ENCODE data around the gene S100A9. TPM values are rescaled to one million over a fixed set of nuclear protein-coding genes. Genes with fewer than 3 reads are reported as not detected.

S100A9 gene
- polyA plus RNA-seq, 1 donor from 2014 or later, result not detected

DNA sequence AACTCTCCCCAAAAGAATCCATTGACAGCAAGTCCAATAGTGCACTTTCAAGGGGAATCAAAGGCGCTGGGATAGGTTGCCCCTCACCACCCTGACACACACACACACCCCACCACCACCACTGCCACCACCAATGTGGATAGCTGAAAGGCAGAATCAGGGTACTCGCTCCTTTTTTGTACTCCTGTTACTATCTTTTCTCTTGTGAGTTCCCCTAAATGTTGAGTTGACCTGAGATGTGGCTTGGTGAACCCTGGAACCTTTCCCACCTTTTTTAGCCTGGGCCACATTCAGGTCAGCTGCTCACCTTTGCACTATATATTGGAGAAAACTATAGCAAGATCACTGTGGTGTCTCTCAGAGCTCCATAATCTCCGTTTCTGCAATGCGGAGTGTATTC, 29.3 kb downstream of the S100A9 start:
- Histone ChIP-seq H4K20me1 (ENCODE audit: insufficient read depth) (no peaks in the 10 kb centered on the region), H3K9me2 (ENCODE audit: insufficient read depth, low read length) (no peaks in the 10 kb centered on the region), H3K9me3 (ENCODE audit: low read length) (peaks cover 3% of the 10 kb centered on the region), H3K9ac (ENCODE audit: low read length) (no peak overlapping the region), H3K79me2 (replicated peaks; ENCODE audit: insufficient read depth, low read length) (no peaks in the 10 kb centered on the region), H2AFZ (ENCODE audit: low read depth, low read length) (no peak overlapping the region), H3F3A (ENCODE audit: insufficient read depth, low read length, poor library complexity, severe bottlenecking) (no peaks in the 10 kb centered on the region), H3K27me3 (ENCODE audit: insufficient read depth, low read depth, low read length) (no peaks in the 10 kb centered on the region), H3K4me3 (ENCODE audit: low read length) (no peak overlapping the region), H3K4me2 (ENCODE audit: low read length) (no peak overlapping the region), H3K36me3 (ENCODE audit: insufficient read depth, low read length) (no peaks in the 10 kb centered on the region), H3K27ac (ENCODE audit: low read length) (no peak overlapping the region)
- TF ChIP-seq, protein P1, sequence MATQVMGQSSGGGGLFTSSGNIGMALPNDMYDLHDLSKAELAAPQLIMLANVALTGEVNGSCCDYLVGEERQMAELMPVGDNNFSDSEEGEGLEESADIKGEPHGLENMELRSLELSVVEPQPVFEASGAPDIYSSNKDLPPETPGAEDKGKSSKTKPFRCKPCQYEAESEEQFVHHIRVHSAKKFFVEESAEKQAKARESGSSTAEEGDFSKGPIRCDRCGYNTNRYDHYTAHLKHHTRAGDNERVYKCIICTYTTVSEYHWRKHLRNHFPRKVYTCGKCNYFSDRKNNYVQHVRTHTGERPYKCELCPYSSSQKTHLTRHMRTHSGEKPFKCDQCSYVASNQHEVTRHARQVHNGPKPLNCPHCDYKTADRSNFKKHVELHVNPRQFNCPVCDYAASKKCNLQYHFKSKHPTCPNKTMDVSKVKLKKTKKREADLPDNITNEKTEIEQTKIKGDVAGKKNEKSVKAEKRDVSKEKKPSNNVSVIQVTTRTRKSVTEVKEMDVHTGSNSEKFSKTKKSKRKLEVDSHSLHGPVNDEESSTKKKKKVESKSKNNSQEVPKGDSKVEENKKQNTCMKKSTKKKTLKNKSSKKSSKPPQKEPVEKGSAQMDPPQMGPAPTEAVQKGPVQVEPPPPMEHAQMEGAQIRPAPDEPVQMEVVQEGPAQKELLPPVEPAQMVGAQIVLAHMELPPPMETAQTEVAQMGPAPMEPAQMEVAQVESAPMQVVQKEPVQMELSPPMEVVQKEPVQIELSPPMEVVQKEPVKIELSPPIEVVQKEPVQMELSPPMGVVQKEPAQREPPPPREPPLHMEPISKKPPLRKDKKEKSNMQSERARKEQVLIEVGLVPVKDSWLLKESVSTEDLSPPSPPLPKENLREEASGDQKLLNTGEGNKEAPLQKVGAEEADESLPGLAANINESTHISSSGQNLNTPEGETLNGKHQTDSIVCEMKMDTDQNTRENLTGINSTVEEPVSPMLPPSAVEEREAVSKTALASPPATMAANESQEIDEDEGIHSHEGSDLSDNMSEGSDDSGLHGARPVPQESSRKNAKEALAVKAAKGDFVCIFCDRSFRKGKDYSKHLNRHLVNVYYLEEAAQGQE (IDR thresholded peaks at IDR 0.05; ENCODE audit: borderline replicate concordance), result no peak
- no peak for TF ChIP-seq EP300 (conservative IDR thresholded peaks at IDR 0.05; ENCODE audit: poor library complexity, severe bottlenecking)
- no peak for TF ChIP-seq MXI1 (conservative IDR thresholded peaks at IDR 0.05; ENCODE audit: poor library complexity, severe bottlenecking)
- no peak for TF ChIP-seq RAD21 (conservative IDR thresholded peaks at IDR 0.05)
- no peak for TF ChIP-seq TAF1 (IDR thresholded peaks at IDR 0.05; ENCODE audit: low read depth)
- TF ChIP-seq SMC3 (conservative IDR thresholded peaks at IDR 0.05; ENCODE audit: poor library complexity), result no peak
- no peak for TF ChIP-seq EZH2 (IDR thresholded peaks at IDR 0.05; ENCODE audit: borderline replicate concordance, insufficient read depth, low read length, poor library complexity, severe bottlenecking)
- TF ChIP-seq POLR2AphosphoS5 (IDR thresholded peaks at IDR 0.05), result no peak
- TF ChIP-seq, protein P2, sequence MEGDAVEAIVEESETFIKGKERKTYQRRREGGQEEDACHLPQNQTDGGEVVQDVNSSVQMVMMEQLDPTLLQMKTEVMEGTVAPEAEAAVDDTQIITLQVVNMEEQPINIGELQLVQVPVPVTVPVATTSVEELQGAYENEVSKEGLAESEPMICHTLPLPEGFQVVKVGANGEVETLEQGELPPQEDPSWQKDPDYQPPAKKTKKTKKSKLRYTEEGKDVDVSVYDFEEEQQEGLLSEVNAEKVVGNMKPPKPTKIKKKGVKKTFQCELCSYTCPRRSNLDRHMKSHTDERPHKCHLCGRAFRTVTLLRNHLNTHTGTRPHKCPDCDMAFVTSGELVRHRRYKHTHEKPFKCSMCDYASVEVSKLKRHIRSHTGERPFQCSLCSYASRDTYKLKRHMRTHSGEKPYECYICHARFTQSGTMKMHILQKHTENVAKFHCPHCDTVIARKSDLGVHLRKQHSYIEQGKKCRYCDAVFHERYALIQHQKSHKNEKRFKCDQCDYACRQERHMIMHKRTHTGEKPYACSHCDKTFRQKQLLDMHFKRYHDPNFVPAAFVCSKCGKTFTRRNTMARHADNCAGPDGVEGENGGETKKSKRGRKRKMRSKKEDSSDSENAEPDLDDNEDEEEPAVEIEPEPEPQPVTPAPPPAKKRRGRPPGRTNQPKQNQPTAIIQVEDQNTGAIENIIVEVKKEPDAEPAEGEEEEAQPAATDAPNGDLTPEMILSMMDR (IDR thresholded peaks at IDR 0.05; ENCODE audit: poor library complexity, severe bottlenecking), result no peak

DNA sequence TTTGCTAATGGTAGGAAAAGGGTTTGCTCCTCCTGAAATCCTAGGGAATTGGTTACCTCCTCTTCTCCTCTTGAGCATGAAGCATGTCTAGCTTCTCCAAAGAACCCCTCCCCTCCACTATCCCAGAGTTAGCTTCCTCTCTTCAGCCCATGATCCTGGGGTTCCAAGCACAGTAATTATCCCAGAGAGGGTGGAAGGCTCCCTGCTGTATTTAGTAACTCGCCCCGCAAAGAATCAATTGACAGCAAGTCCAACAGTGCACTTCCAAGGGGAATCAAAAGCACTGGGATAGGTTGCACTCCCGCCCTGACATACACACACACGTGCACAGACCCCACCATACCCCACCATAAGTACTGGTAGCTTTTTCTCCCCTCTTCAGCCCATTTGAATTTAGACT, 30.1 kb downstream of the S100A9 start:
- Histone ChIP-seq H4K20me1 (ENCODE audit: insufficient read depth) (no peaks in the 10 kb centered on the region), H3K27me3 (ENCODE audit: insufficient read depth, low read depth, low read length) (no peaks in the 10 kb centered on the region), H3K36me3 (ENCODE audit: insufficient read depth, low read length) (no peaks in the 10 kb centered on the region), H3K4me2 (ENCODE audit: low read length) (no peak overlapping the region), H3K27ac (ENCODE audit: low read length) (no peak overlapping the region), H2AFZ (ENCODE audit: low read depth, low read length) (no peak overlapping the region), H3K4me3 (ENCODE audit: low read length) (no peak overlapping the region), H3K9ac (ENCODE audit: low read length) (no peak overlapping the region), H3K9me2 (ENCODE audit: insufficient read depth, low read length) (no peaks in the 10 kb centered on the region), H3K9me3 (ENCODE audit: low read length) (peaks cover 2% of the 10 kb centered on the region), H3K79me2 (replicated peaks; ENCODE audit: insufficient read depth, low read length) (no peaks in the 10 kb centered on the region), H3F3A (ENCODE audit: insufficient read depth, low read length, poor library complexity, severe bottlenecking) (no peaks in the 10 kb centered on the region)
- no peak for TF ChIP-seq MXI1 (conservative IDR thresholded peaks at IDR 0.05; ENCODE audit: poor library complexity, severe bottlenecking)
- TF ChIP-seq, protein P2 (IDR thresholded peaks at IDR 0.05; ENCODE audit: poor library complexity, severe bottlenecking), result no peak
- TF ChIP-seq EZH2 (IDR thresholded peaks at IDR 0.05; ENCODE audit: borderline replicate concordance, insufficient read depth, low read length, poor library complexity, severe bottlenecking), result no peak
- TF ChIP-seq TAF1 (IDR thresholded peaks at IDR 0.05; ENCODE audit: low read depth), result no peak
- TF ChIP-seq SMC3 (conservative IDR thresholded peaks at IDR 0.05; ENCODE audit: poor library complexity), result no peak
- no peak for TF ChIP-seq RAD21 (conservative IDR thresholded peaks at IDR 0.05)
- TF ChIP-seq POLR2AphosphoS5 (IDR thresholded peaks at IDR 0.05), result no peak
- TF ChIP-seq, protein P1 (IDR thresholded peaks at IDR 0.05; ENCODE audit: borderline replicate concordance), result no peak
- no peak for TF ChIP-seq EP300 (conservative IDR thresholded peaks at IDR 0.05; ENCODE audit: poor library complexity, severe bottlenecking)

Data from neural cell (in vitro differentiated cells).